Choroid plexus epithelial cell (primary cell): ENCODE results near the gene UNC45A.

ENCODE experiments used
- DNase-seq: peaks from one replicate; pipeline ENCODE4 v3.0.0-alpha.2; 2010; ENCODE audit warnings: low read depth
- H3K4me3 ChIP-seq: 2 replicates; pipeline ENCODE4 v1.5.1; 2011; ENCODE audit warnings: low read depth, mild to moderate bottlenecking, control low read depth, low read length, moderate library complexity
- CTCF ChIP-seq: conservative IDR thresholded peaks from 2 replicates; pipeline ENCODE4 v1.5.1; 2011; ENCODE audit warnings: low read depth, mild to moderate bottlenecking, control low read depth, inconsistent platforms, low read length, moderate library complexity

UNC45A gene

GRCh38 chr15:90931828-90932659, 3.0 kb upstream of the UNC45A start, which contains the start of gene HDDC3:
TSS of gene HDDC3 (minus strand) at chr15:90932549. CDS start at chr15:90932540, 9 bp downstream.
- peak; percentile 84 for DNase-seq
- TF ChIP-seq CTCF = peak; percentile 81
- H3K4me3 ChIP-seq = peak within 1 kb of the TSS; percentile 82

- DNase-seq = no peak
- H3K4me3 ChIP-seq = no peak overlapping the region
- TF ChIP-seq CTCF = no peak
Measured at GRCh38 chr15:90932660-90932991, 2.5 kb upstream of the UNC45A start.

GRCh38 chr15:90933301-90933700, 1.8 kb upstream of the UNC45A start:
- DNase-seq = no peak
- no peak overlapping the region for H3K4me3 ChIP-seq
- TF ChIP-seq CTCF = no peak

- H3K4me3 ChIP-seq = peak overlapping the region; percentile 84
- TF ChIP-seq CTCF = peak; percentile 94
- peak; percentile 89 for DNase-seq
Measured at GRCh38 chr15:90934256-90934948, 683 bp upstream of the UNC45A start.

- no peak overlapping the region for H3K4me3 ChIP-seq
- DNase-seq = no peak
- no peak for TF ChIP-seq CTCF
Measured at GRCh38 chr15:90936823-90937222, 1.7 kb downstream of the UNC45A start.

GRCh38 chr15:90938261-90938660, 3.2 kb downstream of the UNC45A start:
- no peak for DNase-seq
- H3K4me3 ChIP-seq = no peak overlapping the region

More at GRCh38 chr15:90938261-90938660, 3.2 kb downstream of the UNC45A start:
- no peak for TF ChIP-seq CTCF
